ENCODE data around the gene LDLRAD4.

The LDLRAD4 gene

GRCh38 chr18:13264091-13265007 is 45.8 kb downstream of the LDLRAD4 start:
- DNase-seq, result no peak

GRCh38 chr18:13265008-13265910 is 46.7 kb downstream of the LDLRAD4 start:
- peak in 1 of 56 donors; percentile 32 for DNase-seq

GRCh38 chr18:13265911-13266217 is 47.3 kb downstream of the LDLRAD4 start:
- DNase-seq, result no peak

GRCh38 chr18:13266218-13267100 is 47.9 kb downstream of the LDLRAD4 start:
- DNase-seq, result no peak

GRCh38 chr18:13267431-13267873 is 48.9 kb downstream of the LDLRAD4 start:
- DNase-seq, result no peak

- peak in 1 of 56 donors; percentile 31 for DNase-seq
Observed at GRCh38 chr18:13268158-13269012, 49.8 kb downstream of the LDLRAD4 start.

GRCh38 chr18:13269013-13269280 is 50.4 kb downstream of the LDLRAD4 start:
- no peak for DNase-seq

- DNase-seq, result peak in 11 of 56 donors; percentile 12 to 62 (median 47)
Observed at GRCh38 chr18:13269521-13270011, 51.0 kb downstream of the LDLRAD4 start.

GRCh38 chr18:13270279-13270855 is 51.8 kb downstream of the LDLRAD4 start:
- no peak for DNase-seq

- no peak for DNase-seq
Observed at GRCh38 chr18:13271302-13271911, 52.8 kb downstream of the LDLRAD4 start.

- no peak for DNase-seq
Observed at GRCh38 chr18:13272416-13272815, 53.9 kb downstream of the LDLRAD4 start.

- no peak for DNase-seq
Observed at GRCh38 chr18:13273800-13274199, 55.2 kb downstream of the LDLRAD4 start.

- DNase-seq, result no peak
Observed at GRCh38 chr18:13275075-13275474, 56.5 kb downstream of the LDLRAD4 start.

GRCh38 chr18:13276530-13277520 is 58.3 kb downstream of the LDLRAD4 start:
- DNase-seq, result no peak

GRCh38 chr18:13278062-13278630 is 59.6 kb downstream of the LDLRAD4 start:
- DNase-seq, result no peak

- DNase-seq, result peak in 28 of 56 donors; percentile 18 to 83 (median 49)
Observed at GRCh38 chr18:13279181-13280069, 60.9 kb downstream of the LDLRAD4 start.

All from nucleus accumbens (tissue), 56 donors.